PC-3 (cell line): ENCODE results near the gene ZNF423.

ENCODE experiments used
- CTCF ChIP-seq: fragments of 300-600 bp; sonication (generic); conservative IDR thresholded peaks from 2 replicates; pipeline ENCODE4 v1.5.1; 2017; ENCODE audit warnings: antibody characterized with exemption, low read depth, mild to moderate bottlenecking, low read length
- EZH2 ChIP-seq: fragments of 300-600 bp; sonication (generic); IDR thresholded peaks from one replicate; pipeline ENCODE4 v1.6.1; 2017; ENCODE audit warnings: antibody characterized with exemption, mild to moderate bottlenecking, low read length; ENCODE audit not compliant: unreplicated experiment
- EZH2phosphoT487 ChIP-seq: fragments of 300-600 bp; sonication (generic); IDR thresholded peaks from 2 replicates; pipeline ENCODE4 v1.6.1; 2018; ENCODE audit warnings: mild to moderate bottlenecking, antibody characterized with exemption, low read length, borderline replicate concordance

DNA sequence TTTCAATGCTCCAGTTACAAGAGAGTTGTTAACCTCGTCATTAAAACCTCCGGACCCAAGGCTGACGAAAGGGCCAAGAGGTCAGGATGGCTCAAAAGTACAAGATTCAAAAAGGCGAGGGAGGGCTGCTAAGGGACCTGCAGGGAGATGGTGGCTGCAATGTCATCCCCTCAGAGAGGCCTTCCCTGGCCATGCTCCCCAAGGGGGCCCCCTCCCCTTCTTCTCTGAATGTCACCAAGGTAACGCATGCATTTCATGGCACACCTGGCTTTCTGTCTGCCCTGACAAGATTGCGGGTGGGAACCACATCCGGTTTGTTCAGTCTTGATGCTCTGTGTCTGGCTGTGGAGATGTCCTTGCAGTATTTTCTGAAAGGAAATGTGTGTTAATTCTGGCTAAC, 392.4 kb downstream of the ZNF423 start:
- TF ChIP-seq CTCF (no peak), EZH2 (no peak), EZH2phosphoT487 (no peak)
